DOHH2 (cell line): ENCODE measurements around the gene SERPINI1.

Experiments used
- H3F3A ChIP-seq: fragments of 200-600 bp; sonication (generic), shearing (Covaris generic); 2 replicates; pipeline ENCODE4 v1.6.0; 2016; ENCODE audit warnings: antibody characterized with exemption, mild to moderate bottlenecking; ENCODE audit not compliant: control insufficient read depth, insufficient read depth
- H3K27ac ChIP-seq: fragments of 200-600 bp; sonication (generic); 2 replicates; pipeline ENCODE4 v1.5.1; 2014; ENCODE audit warnings: low read depth, mild to moderate bottlenecking, low read length, moderate library complexity
- H3K27me3 ChIP-seq: fragments of 200-600 bp; sonication (generic); 2 replicates; pipeline ENCODE4 v1.6.1; 2014; ENCODE audit warnings: mild to moderate bottlenecking, low read length, mixed read lengths; ENCODE audit not compliant: control insufficient read depth
- H3K36me3 ChIP-seq: fragments of 200-600 bp; sonication (generic); 2 replicates; pipeline ENCODE4 v1.6.1; 2014; ENCODE audit warnings: mild to moderate bottlenecking, low read length, moderate library complexity, mixed read lengths; ENCODE audit not compliant: control insufficient read depth
- H3K4me1 ChIP-seq: fragments of 200-600 bp; sonication (generic); 2 replicates; pipeline ENCODE4 v1.6.1; 2014; ENCODE audit warnings: mild to moderate bottlenecking, low read length, mixed read lengths; ENCODE audit not compliant: control insufficient read depth
- H3K4me2 ChIP-seq: fragments of 200-600 bp; sonication (generic); 2 replicates; pipeline ENCODE4 v1.6.0; 2014; ENCODE audit warnings: mild to moderate bottlenecking, low read length, moderate library complexity
- H3K4me3 ChIP-seq: fragments of 200-600 bp; sonication (generic); 2 replicates; pipeline ENCODE4 v1.5.1; 2014; ENCODE audit warnings: mild to moderate bottlenecking, low read length, mixed read lengths
- H3K79me2 ChIP-seq: fragments of 200-600 bp; sonication (generic); 2 replicates; pipeline ENCODE4 v1.6.1; 2014; ENCODE audit warnings: mild to moderate bottlenecking, low read length, mixed read lengths; ENCODE audit not compliant: control insufficient read depth
- H3K9me2 ChIP-seq: fragments of 200-600 bp; sonication (generic); replicated peaks from 2 replicates; pipeline ENCODE4 v1.6.1; 2014; ENCODE audit warnings: mild to moderate bottlenecking, low read length, mixed read lengths; ENCODE audit not compliant: control insufficient read depth
- H3K9me3 ChIP-seq: fragments of 200-600 bp; sonication (generic); 2 replicates; pipeline ENCODE4 v1.6.1; 2014; ENCODE audit warnings: antibody characterized with exemption, low read length, mixed read lengths; ENCODE audit not compliant: control insufficient read depth, insufficient read depth
- H4K20me1 ChIP-seq: fragments of 200-600 bp; sonication (generic); 2 replicates; pipeline ENCODE4 v1.6.0; 2014; ENCODE audit warnings: low read depth, mild to moderate bottlenecking, antibody characterized with exemption, low read length, moderate library complexity; ENCODE audit not compliant: control insufficient read depth, insufficient read depth
- CTCF ChIP-seq: fragments of 200-600 bp; sonication (generic); IDR thresholded peaks from one replicate; pipeline ENCODE4 v1.5.1; 2014; ENCODE audit warnings: antibody characterized with exemption, mild to moderate bottlenecking, low read depth, low read length; ENCODE audit not compliant: poor library complexity, severe bottlenecking
- EZH2phosphoT487 ChIP-seq: fragments of 200-600 bp; sonication (generic); IDR thresholded peaks from 2 replicates; pipeline ENCODE4 v1.6.1; 2017; ENCODE audit warnings: borderline replicate concordance, mild to moderate bottlenecking, antibody characterized with exemption, low read length, moderate library complexity, mixed read lengths

The SERPINI1 gene

GRCh38 chr3:167710552-167710951, 25.0 kb upstream of the SERPINI1 start:
- no peaks in the 10 kb centered on the region for H3K9me3 ChIP-seq
- H3K79me2 ChIP-seq = peaks cover 64% of the 10 kb centered on the region
- TF ChIP-seq CTCF = no peak
- no peak for TF ChIP-seq EZH2phosphoT487

GRCh38 chr3:167711439-167711838, 24.1 kb upstream of the SERPINI1 start:
- Histone ChIP-seq H3K4me1 (no peaks in the 10 kb centered on the region), H3K36me3 (peaks cover 82% of the 10 kb centered on the region), H3K9me2 (no peaks in the 10 kb centered on the region), H3K27ac (no peak overlapping the region), H3K79me2 (peaks cover 69% of the 10 kb centered on the region), H3K4me3 (no peak overlapping the region), H3K4me2 (no peak overlapping the region), H3K9me3 (no peaks in the 10 kb centered on the region), H3F3A (no peaks in the 10 kb centered on the region), H3K27me3 (no peaks in the 10 kb centered on the region), H4K20me1 (no peaks in the 10 kb centered on the region)
- TF ChIP-seq EZH2phosphoT487 (no peak), CTCF (no peak)

More at GRCh38 chr3:167710552-167710951, 25.0 kb upstream of the SERPINI1 start:
- Histone ChIP-seq H3K27ac (no peak overlapping the region), H3K27me3 (no peaks in the 10 kb centered on the region), H3K36me3 (peaks cover 82% of the 10 kb centered on the region), H3F3A (no peaks in the 10 kb centered on the region), H3K4me3 (no peak overlapping the region), H3K4me1 (no peaks in the 10 kb centered on the region), H4K20me1 (no peaks in the 10 kb centered on the region), H3K4me2 (no peak overlapping the region), H3K9me2 (no peaks in the 10 kb centered on the region)

- no peak for TF ChIP-seq CTCF
- no peak for TF ChIP-seq EZH2phosphoT487
- H3K9me3 ChIP-seq = no peaks in the 10 kb centered on the region
- H3K79me2 ChIP-seq = peaks cover 73% of the 10 kb centered on the region
- H3F3A ChIP-seq = no peaks in the 10 kb centered on the region
- H3K4me2 ChIP-seq = no peak overlapping the region
- H3K4me3 ChIP-seq = no peak overlapping the region
- H3K9me2 ChIP-seq = no peaks in the 10 kb centered on the region
- no peaks in the 10 kb centered on the region for H3K27me3 ChIP-seq
- no peaks in the 10 kb centered on the region for H4K20me1 ChIP-seq
- H3K4me1 ChIP-seq = no peaks in the 10 kb centered on the region
- H3K36me3 ChIP-seq = peaks cover 81% of the 10 kb centered on the region
- no peak overlapping the region for H3K27ac ChIP-seq
Observed at GRCh38 chr3:167712445-167712844, 23.1 kb upstream of the SERPINI1 start.

- no peaks in the 10 kb centered on the region for H4K20me1 ChIP-seq
- peaks cover 80% of the 10 kb centered on the region for H3K36me3 ChIP-seq
- no peaks in the 10 kb centered on the region for H3K9me3 ChIP-seq
- H3K79me2 ChIP-seq = peaks cover 68% of the 10 kb centered on the region
- TF ChIP-seq CTCF (no peak), EZH2phosphoT487 (no peak)
- no peaks in the 10 kb centered on the region for H3K9me2 ChIP-seq
- no peaks in the 10 kb centered on the region for H3K4me1 ChIP-seq
- no peak overlapping the region for H3K4me3 ChIP-seq
- H3F3A ChIP-seq = no peaks in the 10 kb centered on the region
- no peak overlapping the region for H3K4me2 ChIP-seq
- no peak overlapping the region for H3K27ac ChIP-seq
- no peaks in the 10 kb centered on the region for H3K27me3 ChIP-seq
Observed at GRCh38 chr3:167714871-167715270, 20.6 kb upstream of the SERPINI1 start.
